IMR-90 (cell line): ENCODE data around the gene TMPRSS9. TPM values are rescaled to one million over a fixed set of nuclear protein-coding genes. Genes with fewer than 3 reads are reported as not detected.
"Not testable (repeated sequence)": the region's sequence is repeated elsewhere in the genome, so short reads cannot be mapped to it uniquely, and the experiment has no call there.

Source experiments
- ATAC-seq: fragments of 200-7000 bp; cut with Tn5 transposase; 2 replicates; pipeline ENCODE4 v1.9.1; 2020; ENCODE audit warnings: low read depth, mild to moderate bottlenecking, moderate library complexity
- BruUV-seq: library from RNA; stranded (reverse); fragments of 400-500 nt; replicated peaks from 2 replicates; lab custom pipeline; 2021; lab: Mats Ljungman, UMichigan
- CTCF ChIA-PET: fragments of 300-600 bp; formaldehyde crosslinking; extraction: SDS; loops from one replicate; lab custom pipeline; 2021; ENCODE audit warnings: antibody characterized with exemption; lab: Yijun Ruan, JAX
- POLR2A ChIA-PET: fragments of 300-600 bp; sonication (Branson Sonifier 250); formaldehyde crosslinking; loops from one replicate; lab custom pipeline; 2022; ENCODE audit warnings: antibody characterized with exemption; ENCODE audit not compliant: unreplicated experiment; lab: Charles Lee
- DNase-seq: peaks from one replicate; pipeline ENCODE4 v3.0.0; 2013
- H2AFZ ChIP-seq: replicated peaks from 2 replicates; pipeline ENCODE3; 2013; ENCODE audit warnings: low read length, mild to moderate bottlenecking; ENCODE audit not compliant: poor library complexity
- H2AK5ac ChIP-seq: 2 replicates; pipeline ENCODE4 v1.6.1; 2013; ENCODE audit warnings: low read depth, low read length, inconsistent platforms
- H2AK9ac ChIP-seq: replicated peaks from 2 replicates; pipeline ENCODE3; 2013; ENCODE audit warnings: mild to moderate bottlenecking, low read depth, low read length, moderate library complexity; ENCODE audit not compliant: poor library complexity
- H2BK120ac ChIP-seq: 2 replicates; pipeline ENCODE4 v1.6.1; 2013; ENCODE audit warnings: low read depth, low read length, inconsistent platforms
- H2BK15ac ChIP-seq: 3 replicates; pipeline ENCODE4 v1.6.1; 2013; ENCODE audit warnings: low read depth, low read length, inconsistent platforms
- H2BK20ac ChIP-seq: 2 replicates; pipeline ENCODE4 v1.6.1; 2013; ENCODE audit warnings: low read depth, mild to moderate bottlenecking, inconsistent platforms, low read length, moderate library complexity
- H2BK5ac ChIP-seq: 2 replicates; pipeline ENCODE4 v1.6.1; 2013; ENCODE audit warnings: mild to moderate bottlenecking, low read depth, low read length, inconsistent platforms; ENCODE audit not compliant: poor library complexity, severe bottlenecking
- H3K14ac ChIP-seq: replicated peaks from 2 replicates; pipeline ENCODE4 v1.6.1; 2013; ENCODE audit warnings: low read depth, low read length, inconsistent platforms
- H3K18ac ChIP-seq: 2 replicates; pipeline ENCODE4 v1.6.1; 2013; ENCODE audit warnings: low read depth, low read length, control low read depth
- H3K23ac ChIP-seq: 2 replicates; pipeline ENCODE4 v1.6.1; 2013; ENCODE audit warnings: low read depth, low read length, inconsistent platforms
- H3K27ac ChIP-seq: 2 replicates; pipeline ENCODE4 v1.5.1; 2013; ENCODE audit warnings: mild to moderate bottlenecking, control low read depth, low read length; ENCODE audit not compliant: insufficient read depth
- H3K27me3 ChIP-seq: 2 replicates; pipeline ENCODE4 v1.6.1; 2013; ENCODE audit warnings: low read length; ENCODE audit not compliant: control insufficient read depth, insufficient read depth
- H3K36me3 ChIP-seq: 2 replicates; pipeline ENCODE4 v1.6.1; 2013; ENCODE audit warnings: low read length, mixed read lengths; ENCODE audit not compliant: control insufficient read depth, insufficient read depth
- H3K4ac ChIP-seq: 2 replicates; pipeline ENCODE4 v1.6.1; 2013; ENCODE audit warnings: low read depth, low read length, inconsistent platforms
- H3K4me1 ChIP-seq: 2 replicates; pipeline ENCODE4 v1.6.1; 2013; ENCODE audit warnings: low read length, mixed read lengths; ENCODE audit not compliant: control insufficient read depth, insufficient read depth
- H3K4me2 ChIP-seq: 2 replicates; pipeline ENCODE4 v1.6.1; 2013; ENCODE audit warnings: low read depth, mild to moderate bottlenecking, control low read depth, low read length, moderate library complexity
- H3K4me3 ChIP-seq: 2 replicates; pipeline ENCODE4 v1.5.1; 2013; ENCODE audit warnings: low read depth, mild to moderate bottlenecking, control low read depth, low read length, moderate library complexity; ENCODE audit not compliant: insufficient read depth
- H3K56ac ChIP-seq: 2 replicates; pipeline ENCODE4 v1.6.1; 2013; ENCODE audit warnings: low read length, inconsistent platforms; ENCODE audit not compliant: insufficient read depth; ENCODE audit errors: extremely low read depth
- H3K79me1 ChIP-seq, 2 experiments: 2 replicates each; pipeline ENCODE4 v1.6.1; 2013; ENCODE audit warnings: low read length in 2 of 2, inconsistent platforms in 1 of 2, low read depth in 1 of 2
- H3K9ac ChIP-seq: 2 replicates; pipeline ENCODE4 v1.6.1; 2013; ENCODE audit warnings: low read depth, low read length, control low read depth
- H3K9me1 ChIP-seq: 2 replicates; pipeline ENCODE4 v1.6.1; 2013; ENCODE audit warnings: low read length, inconsistent platforms; ENCODE audit not compliant: insufficient read depth
- H3K9me3 ChIP-seq: 2 replicates; pipeline ENCODE4 v1.6.1; 2013; ENCODE audit warnings: low read length; ENCODE audit not compliant: control insufficient read depth, insufficient read depth
- H4K20me1 ChIP-seq: 2 replicates; pipeline ENCODE4 v1.6.1; 2013; ENCODE audit warnings: low read length, inconsistent platforms; ENCODE audit not compliant: insufficient read depth
- H4K5ac ChIP-seq: 2 replicates; pipeline ENCODE4 v1.6.1; 2013; ENCODE audit warnings: mild to moderate bottlenecking, low read depth, low read length, control low read depth
- H4K8ac ChIP-seq, 2 experiments: 2 replicates each; pipeline ENCODE4 v1.6.1; 2013; ENCODE audit warnings: low read depth in 2 of 2, low read length in 2 of 2, control low read depth in 1 of 2, inconsistent platforms in 1 of 2
- H4K91ac ChIP-seq: 2 replicates; pipeline ENCODE4 v1.6.1; 2013; ENCODE audit warnings: low read depth, low read length, inconsistent platforms; ENCODE audit not compliant: insufficient read depth
- WGBS, 2 experiments: methylation state at CpG; one replicate each; pipeline versions ENCODE4 v1.1.5 to v1.1.7; 2013; ENCODE audit warnings: missing lambda C conversion rate in 2 of 2; ENCODE audit not compliant: insufficient read length in 1 of 2; ENCODE audit errors: extremely low coverage in 2 of 2; 5-methylcytosine and 5-hydroxymethylcytosine counted together
- dilution Hi-C: fragments of 300-500 bp; cut with HindIII; formaldehyde crosslinking; loops from one replicate; pipeline ENCODE4 v1.14.3; 2018; ENCODE audit warnings: low sequenced_read_pairs; ENCODE audit not compliant: unreplicated experiment
- in situ Hi-C: fragments of 300-500 bp; cut with MboI; formaldehyde crosslinking; loops from 3 replicates; pipeline ENCODE4 v1.14.3; 2019; ENCODE audit warnings: low sequenced_read_pairs, inconsistent platforms, mixed read lengths
- intact Hi-C: fragments of 100-400 bp; cut with micrococcal nuclease; formaldehyde crosslinking; loops from 2 replicates; pipeline ENCODE4 v1.10.0; 2022
- polyA plus RNA-seq, 3 experiments: library from polyadenylated mRNA; depleted of rRNA; stranded (reverse); fragments of >200 nt; gene quantifications; 2 replicates each; pipeline ENCODE4 v1.2.3, GENCODE V29; 2012; ENCODE audit warnings: low replicate concordance in 1 of 3
- total RNA-seq: library from RNA; depleted of rRNA; stranded (reverse); fragments of >200 nt; gene quantifications from 2 replicates; pipeline ENCODE4 v1.2.3, GENCODE V29; 2012

The TMPRSS9 gene
- total and polyA plus RNA-seq, 2 of the 4 experiments (the other 2 are of a cell fraction), result not detected

DNA sequence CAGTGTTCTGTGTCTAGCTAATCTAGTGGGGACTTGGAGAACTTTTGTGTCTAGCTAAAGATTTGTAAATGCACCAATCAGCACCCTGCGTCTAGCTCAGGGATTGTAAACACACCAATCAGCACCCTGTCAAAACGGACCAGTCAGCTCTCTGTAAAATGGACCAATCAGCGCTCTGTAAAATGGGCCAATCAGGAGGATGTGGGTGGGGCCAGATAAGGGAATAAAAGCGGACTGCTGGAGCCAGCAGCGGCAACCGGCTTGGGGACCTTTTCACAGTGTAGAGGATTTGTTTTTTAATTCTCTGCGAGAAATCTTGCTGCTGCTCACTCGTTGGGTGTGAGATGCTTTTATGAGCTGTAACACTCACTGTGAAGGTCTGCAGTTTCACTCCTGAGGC is 32.8 kb downstream of the TMPRSS9 start:
- in situ Hi-C loops, result loop anchor here (10.0 kb wide), 1 partner anchor 238 kb away; the partner anchor contains the start of gene AP3D1
- H3K9me1 ChIP-seq, dilution Hi-C loops, H4K5ac ChIP-seq, H3K4me1 ChIP-seq, H3K27me3 ChIP-seq, H3K9ac ChIP-seq, H3K79me1 ChIP-seq, H4K91ac ChIP-seq, H3K14ac ChIP-seq, DNase-seq, H3K4me2 ChIP-seq, H2BK120ac ChIP-seq, H3K4me3 ChIP-seq, H3K4ac ChIP-seq, H3K18ac ChIP-seq, H2BK15ac ChIP-seq, H2AK5ac ChIP-seq, BruUV-seq, H3K9me3 ChIP-seq, H2AK9ac ChIP-seq, POLR2A ChIA-PET, H2BK5ac ChIP-seq, ATAC-seq, H4K8ac ChIP-seq, H3K56ac ChIP-seq, H2AFZ ChIP-seq, H2BK20ac ChIP-seq, H4K20me1 ChIP-seq, H3K36me3 ChIP-seq, H3K23ac ChIP-seq, H3K27ac ChIP-seq: not testable (repeated sequence)
- intact Hi-C loops, result loop anchor here (5.0 kb wide), 1 partner anchor 66 kb away; the partner anchor contains the start of genes LSM7 and SPPL2B
- WGBS, 2 experiments, result 87% methylated on average over 5 of the region's 8 CpGs; no CpG with 5 or more reads in 1 of the 2 experiments
- CTCF ChIA-PET, result interaction anchor here (0.8 kb wide), 1 partner anchor 96 kb away, joined by 3 read pairs; no protein-coding TSS in a partner anchor
